Measurements from ENCODE around the gene PKM. TPM values are rescaled to one million over a fixed set of nuclear protein-coding genes. Genes with fewer than 3 reads are reported as not detected.

The PKM gene
- total and polyA plus RNA-seq, 2 donors from 2014 or later: 799 to 1,124 TPM

DNA sequence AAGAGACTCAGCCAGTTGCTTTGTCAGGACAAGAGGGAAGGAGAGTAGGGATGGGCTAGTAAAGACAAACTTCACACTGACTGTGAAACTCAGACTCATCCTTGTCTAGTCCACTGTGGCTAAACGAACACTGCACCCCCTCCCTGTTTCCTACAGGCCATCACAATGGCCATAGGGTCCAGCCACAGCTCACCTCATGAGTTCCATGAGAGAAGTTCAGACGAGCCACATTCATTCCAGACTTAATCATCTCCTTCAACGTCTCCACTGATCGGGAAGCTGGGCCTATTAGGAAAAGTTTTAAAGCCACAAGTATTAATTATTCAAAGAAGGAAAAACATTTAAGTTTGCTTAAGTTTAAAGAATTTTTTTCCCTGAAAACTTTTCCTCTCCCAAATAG, 13.8 kb downstream of the PKM start:
- no peak for TF ChIP-seq CTCF (IDR thresholded peaks at IDR 0.05; ENCODE audit: borderline replicate concordance, extremely low read depth, insufficient read depth)
- Histone ChIP-seq H3K36me3 (ENCODE audit: control insufficient read depth in 2 of 3, insufficient read depth in 3 of 3, low read length in 3 of 3) (peaks cover 2 to 52% (median 25%) of the 10 kb centered on the region in 3 donors), H3K27ac (ENCODE audit: low read depth in 2 of 2, low read length in 2 of 2) (no peak overlapping the region), H3K4me1 (ENCODE audit: control insufficient read depth in 2 of 3, insufficient read depth in 2 of 3, low read depth in 1 of 3, low read length in 3 of 3) (peaks cover 0 to 20% (median 6%) of the 10 kb centered on the region in 3 donors), H3K27me3 (ENCODE audit: control insufficient read depth, insufficient read depth, low read length) (no peaks in the 10 kb centered on the region), H3K9ac (ENCODE audit: low read length in 3 of 3) (no peak overlapping the region), H3K4me3 (ENCODE audit: low read length in 3 of 3) (no peak overlapping the region), H3K9me3 (ENCODE audit: control insufficient read depth in 2 of 3, insufficient read depth in 1 of 3, low read length in 3 of 3) (no peaks in the 10 kb centered on the region)
- intact Hi-C loops (cut with DNase I): no loop called here
- FAIRE-seq: no peak
- no peak for DNase-seq

DNA sequence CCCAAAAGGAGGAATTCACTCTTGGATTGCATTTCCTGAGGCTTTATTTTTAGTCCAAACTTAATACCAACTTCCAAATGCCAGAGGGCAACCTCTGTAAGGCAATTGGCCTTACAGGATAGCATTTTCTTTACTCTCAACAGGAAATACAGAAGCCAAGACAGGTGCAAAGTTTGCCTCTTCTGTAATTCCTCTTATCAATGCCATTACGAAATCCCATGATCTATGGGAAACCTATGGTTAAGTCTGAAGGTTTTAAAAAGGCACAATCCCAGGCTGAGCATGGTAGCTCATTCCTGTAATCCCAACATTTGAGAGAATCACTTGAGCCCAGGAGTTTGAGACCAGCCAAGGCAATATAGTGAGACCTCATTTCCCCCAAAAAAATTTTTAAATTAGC, 14.9 kb downstream of the PKM start:
- H3K9me3 ChIP-seq (ENCODE audit: control insufficient read depth in 2 of 3, insufficient read depth in 1 of 3, low read length in 3 of 3): no peaks in the 10 kb centered on the region
- peaks cover 0 to 18% (median 6%) of the 10 kb centered on the region in 3 donors for H3K4me1 ChIP-seq (ENCODE audit: control insufficient read depth in 2 of 3, insufficient read depth in 2 of 3, low read depth in 1 of 3, low read length in 3 of 3)
- no peaks in the 10 kb centered on the region for H3K27me3 ChIP-seq (ENCODE audit: control insufficient read depth, insufficient read depth, low read length)
- no peak overlapping the region for H3K27ac ChIP-seq (ENCODE audit: low read depth in 2 of 2, low read length in 2 of 2)
- no peak overlapping the region for H3K9ac ChIP-seq (ENCODE audit: low read length in 3 of 3)
- FAIRE-seq (no peak), DNase-seq (no peak)
- TF ChIP-seq CTCF (IDR thresholded peaks at IDR 0.05; ENCODE audit: borderline replicate concordance, extremely low read depth, insufficient read depth): no peak
- no peak overlapping the region for H3K4me3 ChIP-seq (ENCODE audit: low read length in 3 of 3)
- peaks cover 4 to 61% (median 32%) of the 10 kb centered on the region in 3 donors for H3K36me3 ChIP-seq (ENCODE audit: control insufficient read depth in 2 of 3, insufficient read depth in 3 of 3, low read length in 3 of 3)
- intact Hi-C loops (cut with DNase I): no loop called here

DNA sequence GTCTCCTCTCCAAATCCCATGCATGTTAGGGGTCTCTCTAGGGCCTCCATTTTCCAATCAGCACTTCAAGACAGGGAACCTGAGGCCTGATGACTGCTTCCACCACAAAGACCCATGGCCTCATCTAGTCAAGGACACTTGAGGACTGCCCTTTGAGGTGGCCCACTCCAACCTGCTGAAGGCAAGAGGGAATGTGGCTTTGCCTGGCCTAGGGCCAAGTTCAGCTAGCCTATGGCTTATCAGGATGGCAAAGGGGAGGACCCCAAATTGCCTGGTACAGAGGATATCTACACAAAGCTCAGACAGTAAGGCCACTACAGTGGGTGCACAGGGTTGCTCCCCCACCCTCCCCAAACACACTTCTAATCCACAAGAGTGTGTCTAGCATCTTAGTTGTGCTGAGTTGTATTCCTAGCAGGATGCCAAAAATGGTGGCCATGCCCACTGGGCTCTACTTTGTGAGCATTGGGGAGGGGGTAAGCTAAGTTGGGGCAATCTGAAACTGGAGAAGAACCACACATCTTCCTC, 23.4 kb downstream of the PKM start:
- H3K4me1 ChIP-seq (ENCODE audit: control insufficient read depth in 2 of 3, insufficient read depth in 2 of 3, low read depth in 1 of 3, low read length in 3 of 3): peaks cover 0 to 11% (median 0%) of the 10 kb centered on the region in 3 donors
- H3K27ac ChIP-seq (ENCODE audit: low read depth in 2 of 2, low read length in 2 of 2): no peak overlapping the region
- FAIRE-seq (no peak), DNase-seq (peak in 1 of 5 donors; percentile 14)
- no peak overlapping the region for H3K4me3 ChIP-seq (ENCODE audit: low read length in 3 of 3)
- H3K36me3 ChIP-seq (ENCODE audit: control insufficient read depth in 2 of 3, insufficient read depth in 3 of 3, low read length in 3 of 3): peaks cover 25 to 82% (median 67%) of the 10 kb centered on the region in 3 donors
- no peak overlapping the region for H3K9ac ChIP-seq (ENCODE audit: low read length in 3 of 3)
- H3K27me3 ChIP-seq (ENCODE audit: control insufficient read depth, insufficient read depth, low read length): no peaks in the 10 kb centered on the region
- no peak for TF ChIP-seq CTCF (IDR thresholded peaks at IDR 0.05; ENCODE audit: borderline replicate concordance, extremely low read depth, insufficient read depth)
- no peaks in the 10 kb centered on the region for H3K9me3 ChIP-seq (ENCODE audit: control insufficient read depth in 2 of 3, insufficient read depth in 1 of 3, low read length in 3 of 3)
- intact Hi-C loops (cut with DNase I): no loop called here

- FAIRE-seq (no peak), DNase-seq (peak in 1 of 5 donors; percentile 19)
- Histone ChIP-seq H3K36me3 (ENCODE audit: control insufficient read depth in 2 of 3, insufficient read depth in 3 of 3, low read length in 3 of 3) (peaks cover 23 to 82% (median 70%) of the 10 kb centered on the region in 3 donors), H3K4me1 (ENCODE audit: control insufficient read depth in 2 of 3, insufficient read depth in 2 of 3, low read depth in 1 of 3, low read length in 3 of 3) (peaks cover 0 to 11% (median 0%) of the 10 kb centered on the region in 3 donors), H3K9ac (ENCODE audit: low read length in 3 of 3) (no peak overlapping the region), H3K9me3 (ENCODE audit: control insufficient read depth in 2 of 3, insufficient read depth in 1 of 3, low read length in 3 of 3) (no peaks in the 10 kb centered on the region), H3K27ac (ENCODE audit: low read depth in 2 of 2, low read length in 2 of 2) (no peak overlapping the region), H3K4me3 (ENCODE audit: low read length in 3 of 3) (no peak overlapping the region), H3K27me3 (ENCODE audit: control insufficient read depth, insufficient read depth, low read length) (no peaks in the 10 kb centered on the region)
- no peak for TF ChIP-seq CTCF (IDR thresholded peaks at IDR 0.05; ENCODE audit: borderline replicate concordance, extremely low read depth, insufficient read depth)
- intact Hi-C loops (cut with DNase I): no loop called here
These were observed 24.4 kb downstream of the PKM start for GRCh38 chr15:72206677-72207000.

Data from kidney (tissue), 14 donors.